Cardiac fibroblast (primary cell): Measurements from ENCODE around the gene SEC24B.

Experiments used
- DNase-seq, 2 donors: peaks; one replicate each; pipeline versions ENCODE4 v3.0.0 to v3.0.0-alpha.2; 2010; ENCODE audit warnings: low read depth in 2 of 2
- H3K4me3 ChIP-seq, 2 donors: replicated peaks in 1 of 2; 1 replicate in 1 of 2; 2 replicates in 1 of 2; pipeline ENCODE4 v1.5.1; 2011; ENCODE audit warnings: low read depth in 2 of 2, low read length in 2 of 2, mild to moderate bottlenecking in 2 of 2, moderate library complexity in 1 of 2
- CTCF ChIP-seq: IDR thresholded peaks from one replicate; pipeline ENCODE4 v1.5.1; 2011; ENCODE audit warnings: low read depth, mild to moderate bottlenecking, low read length, inconsistent platforms

SEC24B gene

DNA sequence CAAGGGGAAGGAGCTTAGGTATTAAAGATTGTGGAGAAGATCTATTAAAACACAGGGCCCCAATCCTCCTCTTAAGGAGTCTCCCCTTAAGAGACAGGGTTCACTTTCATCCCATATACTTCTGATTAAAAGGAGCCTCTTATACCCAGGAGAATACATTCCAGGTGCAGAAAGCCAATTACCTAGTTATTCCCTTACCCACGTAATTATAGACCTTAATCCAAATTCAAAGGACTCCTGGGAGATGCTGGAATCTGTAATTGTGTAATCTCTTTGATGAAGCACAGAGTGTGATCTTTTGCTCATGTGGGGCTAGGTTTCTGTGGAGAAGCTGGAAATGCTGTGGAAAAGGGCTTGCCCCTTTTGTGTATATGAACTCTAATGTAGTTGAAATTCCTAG is 1.4 kb upstream of the SEC24B start:
- no peak for DNase-seq
- no peak overlapping the region for H3K4me3 ChIP-seq
- no peak for TF ChIP-seq CTCF

GRCh38 chr4:109432696-109433095 is 919 bp upstream of the SEC24B start:
- H3K4me3 ChIP-seq, result peak overlapping the region; percentile 60 to 79
- DNase-seq, result peak; percentile 72 to 84
- TF ChIP-seq CTCF, result no peak

DNA sequence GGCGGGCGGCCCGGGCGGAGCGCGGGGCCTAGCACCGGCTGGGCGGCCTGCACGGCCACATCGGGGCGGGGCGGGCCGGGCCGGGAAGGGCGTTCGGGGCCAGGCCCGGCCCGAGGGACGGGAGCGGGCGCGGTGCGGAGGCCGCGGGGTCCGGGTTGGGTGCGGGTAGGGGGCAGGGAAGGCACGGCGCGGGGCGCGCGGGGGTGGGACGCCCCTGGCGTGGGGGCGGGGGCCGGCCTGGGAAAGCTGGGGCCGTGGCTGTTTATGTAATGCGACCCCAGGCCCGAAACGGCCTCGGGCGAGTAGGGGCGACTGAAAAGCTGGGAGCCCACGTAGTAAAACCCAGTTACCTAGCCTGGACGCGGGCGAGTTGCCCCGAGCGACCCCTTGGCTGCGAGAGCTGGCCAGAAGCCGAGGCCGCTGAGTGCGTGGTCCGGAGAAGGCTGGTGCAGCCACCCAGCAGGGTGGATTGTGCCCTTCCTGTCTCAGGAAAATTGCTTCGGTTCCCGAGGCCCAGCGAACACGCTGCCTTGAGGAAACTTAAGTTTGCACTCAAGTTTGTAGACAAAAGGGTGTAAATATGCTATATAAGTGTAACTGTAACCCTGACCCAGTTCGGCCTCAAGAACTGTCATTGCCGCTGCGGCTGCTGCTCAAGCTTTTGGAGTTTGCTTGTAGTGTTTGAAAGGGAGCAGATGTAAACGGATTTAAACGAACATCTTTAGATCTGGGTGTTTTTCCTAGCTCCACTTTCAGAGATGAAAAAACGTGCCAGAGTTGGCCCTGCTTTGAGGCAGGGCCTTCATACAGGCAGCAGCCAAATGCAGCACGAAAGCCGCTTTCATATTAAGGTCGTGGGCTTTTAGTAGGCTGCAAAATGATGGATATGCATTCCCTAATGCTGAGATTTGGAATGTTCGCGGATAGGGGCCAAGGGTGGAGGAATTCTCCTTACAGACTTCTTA is 674 bp downstream of the SEC24B start:
- peak; percentile 23 for DNase-seq
- peak overlapping the region; percentile 79 to 80 for H3K4me3 ChIP-seq
- no peak for TF ChIP-seq CTCF

DNA sequence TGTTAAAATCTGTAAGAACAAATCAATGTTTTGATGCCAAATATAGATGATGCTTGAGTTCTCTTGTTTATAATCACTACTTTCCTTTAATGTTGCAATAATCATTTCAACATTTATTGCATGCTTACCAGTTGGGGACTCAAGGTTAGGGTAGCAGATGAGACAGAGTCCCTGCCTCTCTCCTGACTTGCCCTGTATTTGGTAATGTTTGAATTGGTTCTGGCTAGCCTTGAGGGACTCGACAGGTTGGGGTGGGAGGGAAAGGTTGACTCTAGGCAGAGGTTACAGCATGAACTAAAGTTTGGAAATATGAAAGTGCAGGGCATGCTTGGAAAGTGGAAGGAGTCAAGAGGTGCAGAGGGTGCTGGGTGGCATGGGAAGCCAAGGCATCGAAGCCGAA is 2.0 kb downstream of the SEC24B start:
- DNase-seq, result no peak
- no peak for TF ChIP-seq CTCF
- H3K4me3 ChIP-seq, result peak overlapping the region in 1 of 2 donors; percentile 79

DNA sequence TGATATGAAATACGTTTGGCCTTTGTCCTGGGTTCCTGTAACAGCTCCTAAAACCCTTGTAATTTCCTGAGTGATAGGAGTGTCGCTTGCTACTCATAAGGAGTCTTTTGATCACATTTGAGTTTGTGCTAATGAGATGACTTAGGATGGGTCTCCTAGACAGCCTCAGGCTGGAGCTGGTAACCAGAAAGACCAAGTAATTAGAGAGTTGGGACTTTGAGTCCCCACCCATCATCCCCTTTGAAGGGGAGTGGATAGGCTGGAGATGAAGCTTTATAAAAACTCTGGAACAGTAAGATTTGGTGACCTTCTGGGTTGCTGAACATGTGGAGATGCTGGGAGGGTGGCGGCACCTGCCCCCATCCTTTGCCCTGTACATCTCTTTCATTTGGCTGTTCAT is 2.9 kb downstream of the SEC24B start:
- no peak for TF ChIP-seq CTCF
- no peak overlapping the region for H3K4me3 ChIP-seq
- DNase-seq, result no peak

- no peak overlapping the region for H3K4me3 ChIP-seq
- peak; percentile 25 to 30 for DNase-seq
- TF ChIP-seq CTCF, result no peak
These were observed 7.3 kb downstream of the SEC24B start for GRCh38 chr4:109440948-109441347.
